ENCODE measurements around the gene BCL2L13. TPM values are rescaled to one million over a fixed set of nuclear protein-coding genes. Genes with fewer than 3 reads are reported as not detected.

Gene BCL2L13
- total RNA-seq, 4 donors from 2014 or later, result 65.9 to 205 (median 143) TPM

DNA sequence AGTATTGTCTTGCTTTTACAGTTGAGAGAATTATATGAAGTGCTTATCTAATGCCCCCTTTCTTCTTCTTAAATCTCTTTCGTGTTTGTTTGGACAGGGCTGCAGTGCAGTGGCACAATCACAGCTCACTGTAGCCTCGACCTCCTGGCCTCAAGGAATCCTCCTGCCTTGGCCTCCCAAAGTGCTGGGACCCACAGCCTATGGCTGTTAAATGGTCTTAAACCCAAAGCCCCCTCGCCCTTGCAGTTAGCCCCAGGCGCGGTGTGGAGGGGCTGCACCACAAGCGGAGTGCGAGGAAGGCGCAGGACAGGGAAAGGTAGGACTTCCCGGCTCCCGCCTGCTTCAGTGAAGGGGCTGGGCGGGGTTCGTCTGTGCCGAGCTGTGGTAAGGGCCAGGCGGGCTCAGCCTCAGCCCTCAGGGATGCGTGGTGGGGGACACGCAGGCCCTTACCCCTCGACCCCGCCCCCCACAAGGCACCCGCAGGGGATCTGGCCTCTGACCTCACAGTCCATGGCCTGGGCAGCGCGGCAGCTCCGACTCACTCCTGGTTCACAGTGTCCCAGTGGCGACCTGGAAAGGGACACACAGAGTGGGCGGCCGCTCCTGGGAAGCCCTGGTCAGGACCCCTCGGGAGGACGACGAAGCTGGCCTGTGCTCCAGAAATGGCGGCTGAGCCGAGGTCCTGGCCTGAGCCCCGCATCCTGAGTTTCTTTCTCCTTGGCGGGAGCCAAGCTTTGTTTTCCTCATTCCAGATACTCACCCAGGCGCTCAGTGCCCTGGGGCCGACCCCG lies 111.2 kb downstream of the BCL2L13 start:
- no peak for TF ChIP-seq CTCF (IDR thresholded peaks at IDR 0.05; ENCODE audit: low read depth)

DNA sequence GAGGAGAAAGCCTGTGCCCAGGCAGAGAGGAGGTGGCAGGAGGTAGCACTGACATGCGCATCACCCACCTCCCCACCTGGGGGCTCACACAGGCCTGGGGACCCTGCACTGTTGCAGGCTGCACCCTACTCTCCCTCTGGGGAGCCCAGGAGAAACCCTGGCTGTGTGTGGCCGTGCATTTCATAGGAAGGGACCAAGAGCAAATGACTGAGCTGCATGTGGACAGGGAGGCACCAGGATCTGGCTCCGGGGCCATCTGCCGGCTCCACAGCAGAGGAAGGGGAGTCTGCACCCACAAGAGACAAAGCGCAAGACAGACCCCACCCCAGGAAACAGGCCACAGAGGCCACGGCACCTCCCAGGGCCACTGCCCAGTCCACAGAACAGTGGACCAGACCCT lies 113.0 kb downstream of the BCL2L13 start:
- TF ChIP-seq CTCF (IDR thresholded peaks at IDR 0.05; ENCODE audit: low read depth), result no peak

DNA sequence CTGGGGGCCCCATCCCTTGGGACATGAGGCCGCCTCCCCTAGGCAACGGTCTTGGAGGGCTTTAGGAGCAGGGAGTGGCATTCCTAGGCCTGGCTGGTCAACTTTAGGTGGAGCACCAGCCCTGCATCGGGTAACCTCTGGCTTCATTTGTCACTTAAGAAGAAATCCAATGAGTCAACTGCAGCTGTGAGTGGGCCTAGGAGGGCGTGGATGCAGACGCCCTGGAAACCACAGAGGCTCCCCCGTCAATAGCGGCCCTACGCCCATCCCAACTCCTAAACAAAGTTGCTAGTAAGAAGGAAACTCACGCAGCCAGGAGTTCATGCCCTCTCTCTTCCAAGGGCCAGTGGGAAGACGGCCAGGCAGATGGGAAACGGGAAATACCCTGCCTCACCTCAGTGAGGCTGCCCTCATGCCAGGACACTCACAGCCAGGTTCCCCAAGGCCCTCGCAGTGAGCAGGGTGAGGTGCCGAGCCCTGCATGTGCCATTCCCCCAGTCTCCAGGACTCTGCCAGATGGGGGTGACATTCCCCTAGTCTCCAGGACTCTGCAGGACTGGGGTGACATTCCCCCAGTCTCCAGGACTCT lies 114.9 kb downstream of the BCL2L13 start:
- TF ChIP-seq CTCF (IDR thresholded peaks at IDR 0.05; ENCODE audit: low read depth), result no peak

DNA sequence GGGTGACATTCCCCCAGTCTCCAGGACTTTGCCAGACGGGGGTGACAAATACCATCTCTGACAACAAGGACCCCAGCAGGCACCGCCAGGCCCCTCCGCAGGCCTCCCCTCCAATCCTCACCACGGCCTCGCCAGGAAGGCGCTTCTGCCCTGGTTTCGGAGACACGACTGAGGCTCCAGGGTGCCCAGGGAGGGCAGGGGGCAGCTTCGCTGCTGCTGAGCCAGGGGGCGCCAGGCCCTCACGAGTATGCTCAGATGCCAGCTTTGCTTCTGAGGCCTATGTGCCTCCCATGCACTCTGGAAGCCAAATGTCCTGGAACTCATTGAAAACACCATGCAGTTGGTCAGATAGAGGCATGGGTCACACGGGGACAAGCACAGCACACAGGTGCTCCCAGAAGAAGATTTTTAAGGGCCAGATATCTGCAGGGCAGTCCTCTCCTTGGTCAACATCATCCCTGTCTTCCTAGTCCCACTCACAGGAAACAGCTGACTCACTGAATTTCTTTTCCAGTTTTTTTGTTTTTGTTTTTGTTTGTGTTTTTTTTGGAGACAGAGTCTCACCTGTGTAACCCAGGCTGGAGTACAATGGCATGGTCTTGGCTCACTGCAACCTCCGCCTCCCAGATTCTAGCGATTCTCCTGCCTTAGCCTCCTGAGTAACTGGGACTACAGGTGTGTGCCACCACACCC lies 115.8 kb downstream of the BCL2L13 start:
- no peak for TF ChIP-seq CTCF (IDR thresholded peaks at IDR 0.05; ENCODE audit: low read depth)

DNA sequence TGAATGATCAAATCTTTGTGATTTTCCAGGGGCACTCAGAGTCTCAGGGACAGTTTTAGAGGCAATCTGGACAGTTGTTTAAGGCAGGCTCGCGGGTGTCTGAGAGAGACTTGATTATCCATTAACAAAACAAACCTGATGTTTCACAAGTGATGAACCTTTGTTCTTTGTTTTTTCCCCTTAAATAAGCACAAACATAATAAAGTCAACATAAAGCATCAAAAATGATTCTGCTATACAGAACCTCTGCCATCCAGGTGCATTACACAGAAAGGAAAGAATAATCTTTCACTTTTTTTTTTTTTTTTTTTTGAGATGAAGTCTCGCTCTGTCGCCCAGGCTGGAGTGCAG lies 122.6 kb downstream of the BCL2L13 start:
- TF ChIP-seq CTCF (IDR thresholded peaks at IDR 0.05; ENCODE audit: low read depth), result no peak

DNA sequence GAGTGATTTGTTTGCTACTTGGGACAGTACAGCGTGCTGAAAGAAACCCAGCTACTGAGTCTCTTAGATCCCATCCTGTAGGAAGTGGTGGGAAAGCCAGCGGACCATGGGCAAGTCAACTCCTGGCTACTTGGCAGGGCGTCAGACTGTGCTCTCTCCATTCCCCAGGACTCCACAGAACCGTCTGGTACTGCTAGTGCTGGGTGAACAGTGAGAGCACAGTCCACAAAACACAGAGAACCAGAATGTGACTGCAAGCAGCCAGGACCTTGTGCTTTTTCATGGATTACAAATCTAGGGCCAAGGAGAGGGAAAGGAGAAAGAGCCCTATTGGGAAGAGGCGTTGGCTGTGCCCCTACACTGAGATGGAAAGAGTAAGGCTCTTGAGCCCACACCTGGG lies 125.5 kb downstream of the BCL2L13 start:
- TF ChIP-seq CTCF (IDR thresholded peaks at IDR 0.05; ENCODE audit: low read depth), result no peak

Measured in subcutaneous adipose tissue (tissue), 4 donors.